ENCODE results near the gene SUGP2. TPM values are rescaled to one million over a fixed set of nuclear protein-coding genes. Genes with fewer than 3 reads are reported as not detected.

SUGP2 gene
- total and polyA plus RNA-seq, 9 of the 15 experiments (the other 6 are each of a cell fraction or from before 2014, with no cell fraction given) = 13.1 to 101 (median 63.1) TPM

- WGBS (ENCODE audit: insufficient coverage, low coverage, missing lambda C conversion rate) = 36% methylated on average over 9 of the region's 9 CpGs
- in situ Hi-C loops (cut with MboI) = no loop called here
Measured at GRCh38 chr19:18964121-18964520, 69.2 kb downstream of the SUGP2 start.

More at GRCh38 chr19:18964121-18964520, 69.2 kb downstream of the SUGP2 start:
- FAIRE-seq = no peak
- H3K27ac ChIP-seq (ENCODE audit: extremely low read depth, low read depth, low read length) = no peak overlapping the region
- H3K27me3 ChIP-seq (ENCODE audit: control insufficient read depth in 2 of 2, insufficient read depth in 2 of 2, low read length in 2 of 2) = peaks cover 0 to 17% of the 10 kb centered on the region in 2 experiments; a peak in 2 of 5 replicates
- no peak for ATAC-seq
- H3K36me3 ChIP-seq (ENCODE audit: control insufficient read depth, insufficient read depth, low read length) = no peaks in the 10 kb centered on the region
- H3K4me3 ChIP-seq = no peak overlapping the region
- intact Hi-C loops (cut with micrococcal nuclease) = no loop called here
- no peaks in the 10 kb centered on the region for H4K20me1 ChIP-seq (replicated peaks; ENCODE audit: control insufficient read depth, insufficient read depth, low read length)
- H3K79me2 ChIP-seq (ENCODE audit: control insufficient read depth, insufficient read depth, low read length) = no peaks in the 10 kb centered on the region
- H3K9me3 ChIP-seq (replicated peaks; ENCODE audit: control insufficient read depth, insufficient read depth, low read depth, low read length) = no peaks in the 10 kb centered on the region
- H3K4me1 ChIP-seq (replicated peaks in 1 of 2; ENCODE audit: control insufficient read depth in 2 of 2, insufficient read depth in 2 of 2, low read length in 2 of 2) = peaks cover 0 to 7% of the 10 kb centered on the region in 2 experiments; a peak in 3 of 5 replicates
- no peaks in the 10 kb centered on the region for H3K9me1 ChIP-seq (ENCODE audit: control insufficient read depth, insufficient read depth, low read length)
- DNase-seq (ENCODE audit: extremely low read depth in 1 of 4, low spot score in 3 of 4) = no peak
- H2AFZ ChIP-seq (ENCODE audit: low read depth, low read length) = no peak overlapping the region
- ChIA-PET CTCF (ENCODE audit: low intra/inter-chr PET ratio) (no interaction called here), POLR2A (interaction anchor here (0.8 to 1.3 kb wide), 2 partner anchors 45 to 576 kb away, joined by 4 read pairs; partner anchors contain the start of genes COPE and DDX49)
- no peak overlapping the region for H3K4me2 ChIP-seq (ENCODE audit: insufficient read depth, low read length)
- TF ChIP-seq TBP (optimal IDR thresholded peaks at IDR 0.05; ENCODE audit: low read depth, low read length) = no peak
- TF ChIP-seq ZNF280B (CRISPR knock-in tag; IDR thresholded peaks at IDR 0.05) = no peak
- no peak for TF ChIP-seq ZNF644 (tag; IDR thresholded peaks at IDR 0.05; ENCODE audit: low read depth)
- TF ChIP-seq RERE (CRISPR knock-in tag; IDR thresholded peaks at IDR 0.05; ENCODE audit: borderline replicate concordance) = no peak
- no peak for TF ChIP-seq ZNF518B (CRISPR knock-in tag; IDR thresholded peaks at IDR 0.05)
- no peak for TF ChIP-seq SAFB (IDR thresholded peaks at IDR 0.05; ENCODE audit: borderline replicate concordance, low read depth, low read length)
- TF ChIP-seq TRIM28 (IDR thresholded peaks at IDR 0.05) = no peak
- no TSS peak for BruUV-seq (replicated peaks)
- H3K9ac ChIP-seq (ENCODE audit: insufficient read depth in 1 of 2, low read depth in 2 of 2, low read length in 2 of 2) = no peak overlapping the region

Measured in K562 (cell line).